ENCODE results near the gene DUSP2. TPM values are rescaled to one million over a fixed set of nuclear protein-coding genes. Genes with fewer than 3 reads are reported as not detected.

Gene DUSP2
- total and polyA plus RNA-seq, 9 of the 15 experiments (the other 6 are each of a cell fraction or from before 2014, with no cell fraction given): 0.04 to 0.18 TPM; not detected in 7

DNA sequence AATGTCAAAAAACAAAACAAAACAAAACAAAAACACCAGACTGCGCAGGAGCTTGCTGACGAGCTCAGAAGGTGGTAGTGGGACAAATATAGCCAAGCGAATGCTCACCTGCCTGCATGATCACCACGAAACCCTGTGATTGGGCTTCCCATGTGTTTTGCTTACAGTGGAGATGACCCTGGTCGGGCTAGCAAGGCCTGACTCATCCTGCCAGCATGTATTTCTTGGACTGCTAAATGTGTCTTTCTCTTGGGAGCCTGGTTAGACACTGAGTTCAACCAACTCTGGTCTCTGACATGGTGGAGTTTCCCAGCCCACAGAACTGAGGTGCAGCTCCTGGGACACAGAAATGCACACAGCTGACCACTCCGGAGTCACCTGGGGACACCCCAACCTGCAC lies 30.7 kb upstream of the DUSP2 start:
- FAIRE-seq (no peak), DNase-seq (ENCODE audit: extremely low read depth in 1 of 4, low spot score in 3 of 4) (no peak), ATAC-seq (no peak)
- no peak for TF ChIP-seq HNRNPLL (IDR thresholded peaks at IDR 0.05; ENCODE audit: low read depth, low read length, poor library complexity, severe bottlenecking)
- TF ChIP-seq ARHGAP35 (IDR thresholded peaks at IDR 0.05; ENCODE audit: partially characterized antibody): no peak
- no peak for TF ChIP-seq HNRNPL (IDR thresholded peaks at IDR 0.05; ENCODE audit: low read depth, low read length)
- TF ChIP-seq, protein P1, sequence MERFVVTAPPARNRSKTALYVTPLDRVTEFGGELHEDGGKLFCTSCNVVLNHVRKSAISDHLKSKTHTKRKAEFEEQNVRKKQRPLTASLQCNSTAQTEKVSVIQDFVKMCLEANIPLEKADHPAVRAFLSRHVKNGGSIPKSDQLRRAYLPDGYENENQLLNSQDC (CRISPR knock-in tag; IDR thresholded peaks at IDR 0.05): no peak
- TF ChIP-seq RBM14 (IDR thresholded peaks at IDR 0.05; ENCODE audit: borderline replicate concordance, insufficient read depth, low read depth, low read length): no peak
- TF ChIP-seq SAP30 (IDR thresholded peaks at IDR 0.05; ENCODE audit: borderline replicate concordance, insufficient read depth, low read depth, low read length, poor library complexity, severe bottlenecking): no peak
- TF ChIP-seq SMARCB1 (IDR thresholded peaks at IDR 0.05; ENCODE audit: insufficient read length, low read depth): no peak
- no peak for TF ChIP-seq U2AF1 (optimal IDR thresholded peaks at IDR 0.05; ENCODE audit: low read depth, low read length)
- no peak for TF ChIP-seq HSF4 (CRISPR knock-in tag; IDR thresholded peaks at IDR 0.05; ENCODE audit: borderline replicate concordance)
- no peak for TF ChIP-seq EWSR1 (IDR thresholded peaks at IDR 0.05; ENCODE audit: borderline replicate concordance, low read depth, partially characterized antibody)
- TF ChIP-seq HDAC3 (IDR thresholded peaks at IDR 0.05; ENCODE audit: borderline replicate concordance, partially characterized antibody): no peak
- no peak for TF ChIP-seq ZNF57 (CRISPR knock-in tag; IDR thresholded peaks at IDR 0.05)
- TF ChIP-seq, protein P2, sequence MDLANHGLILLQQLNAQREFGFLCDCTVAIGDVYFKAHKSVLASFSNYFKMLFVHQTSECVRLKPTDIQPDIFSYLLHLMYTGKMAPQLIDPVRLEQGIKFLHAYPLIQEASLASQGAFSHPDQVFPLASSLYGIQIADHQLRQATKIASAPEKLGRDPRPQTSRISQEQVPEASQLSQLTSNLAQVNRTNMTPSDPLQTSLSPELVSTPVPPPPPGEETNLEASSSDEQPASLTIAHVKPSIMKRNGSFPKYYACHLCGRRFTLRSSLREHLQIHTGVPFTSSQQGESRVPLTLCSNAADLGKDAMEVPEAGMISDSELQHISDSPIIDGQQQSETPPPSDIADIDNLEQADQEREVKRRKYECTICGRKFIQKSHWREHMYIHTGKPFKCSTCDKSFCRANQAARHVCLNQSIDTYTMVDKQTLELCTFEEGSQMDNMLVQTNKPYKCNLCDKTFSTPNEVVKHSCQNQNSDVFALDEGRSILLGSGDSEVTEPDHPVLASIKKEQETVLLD (IDR thresholded peaks at IDR 0.05): no peak
- no peak for TF ChIP-seq LCOR (CRISPR knock-in tag; IDR thresholded peaks at IDR 0.05)
- TF ChIP-seq CREBBP (IDR thresholded peaks at IDR 0.05; ENCODE audit: low read depth, low read length): no peak
- Histone ChIP-seq H3K27ac (ENCODE audit: extremely low read depth, low read depth, low read length) (no peak overlapping the region), H3K27me3 (ENCODE audit: control insufficient read depth in 2 of 2, insufficient read depth in 2 of 2, low read length in 2 of 2) (peaks cover 3 to 4% of the 10 kb centered on the region in 2 experiments; a peak in 3 of 5 replicates), H3K9ac (ENCODE audit: insufficient read depth in 1 of 2, low read depth in 2 of 2, low read length in 2 of 2) (no peak overlapping the region), H3K4me2 (ENCODE audit: insufficient read depth, low read length) (no peak overlapping the region), H4K20me1 (replicated peaks; ENCODE audit: control insufficient read depth, insufficient read depth, low read length) (no peaks in the 10 kb centered on the region; the same call in 1 of the 2 replicates), H3K4me3 (no peak overlapping the region), H3K9me1 (ENCODE audit: control insufficient read depth, insufficient read depth, low read length) (no peaks in the 10 kb centered on the region), H3K36me3 (ENCODE audit: control insufficient read depth, insufficient read depth, low read length) (no peaks in the 10 kb centered on the region), H2AFZ (ENCODE audit: low read depth, low read length) (no peak overlapping the region), H3K9me3 (replicated peaks; ENCODE audit: control insufficient read depth, insufficient read depth, low read depth, low read length) (no peaks in the 10 kb centered on the region), H3K79me2 (ENCODE audit: control insufficient read depth, insufficient read depth, low read length) (no peaks in the 10 kb centered on the region), H3K4me1 (replicated peaks in 1 of 2; ENCODE audit: control insufficient read depth in 2 of 2, insufficient read depth in 2 of 2, low read length in 2 of 2) (peaks cover 4 to 6% of the 10 kb centered on the region in 2 experiments; a peak in 4 of 5 replicates)
- ChIA-PET CTCF (ENCODE audit: low intra/inter-chr PET ratio) (no interaction called here), POLR2A (no interaction called here)
- intact Hi-C loops (cut with micrococcal nuclease): loop anchor here (2.0 kb wide), 1 partner anchor 91 kb away; the partner anchor contains the start of gene CIAO1
- in situ Hi-C loops (cut with MboI): no loop called here
- WGBS (ENCODE audit: insufficient coverage, low coverage, missing lambda C conversion rate): 20% methylated on average over 6 of the region's 6 CpGs
- BruUV-seq (replicated peaks): no TSS peak

Measured in K562 (cell line).